ENCODE data around the gene GBF1.
"Not testable (repeated sequence)": the region's sequence is repeated elsewhere in the genome, so short reads cannot be mapped to it uniquely, and the experiment has no call there.

GBF1 gene

GRCh38 chr10:102230861-102231356 lies 14.4 kb upstream of the GBF1 start:
- DNase-seq (ENCODE audit: insufficient read length, low spot score) = no peak

GRCh38 chr10:102231357-102232318 lies 13.7 kb upstream of the GBF1 start:
- DNase-seq (ENCODE audit: insufficient read length, low spot score) (peak; percentile 67), FAIRE-seq (no peak)

More at GRCh38 chr10:102230861-102231356, 14.4 kb upstream of the GBF1 start:
- FAIRE-seq = no peak

- no peak for FAIRE-seq
- no peak for DNase-seq (ENCODE audit: insufficient read length, low spot score)
Observed at GRCh38 chr10:102233997-102234396, 11.3 kb upstream of the GBF1 start.

GRCh38 chr10:102234888-102235597 lies 10.3 kb upstream of the GBF1 start:
- DNase-seq (ENCODE audit: insufficient read length, low spot score) (no peak), FAIRE-seq (no peak)

- DNase-seq (ENCODE audit: insufficient read length, low spot score) (no peak), FAIRE-seq (no peak)
Observed at GRCh38 chr10:102235598-102235920, 9.8 kb upstream of the GBF1 start.

- DNase-seq (ENCODE audit: insufficient read length, low spot score) = no peak
- no peak for FAIRE-seq
Observed at GRCh38 chr10:102236006-102236405, 9.3 kb upstream of the GBF1 start.

GRCh38 chr10:102237711-102238252 lies 7.5 kb upstream of the GBF1 start:
- FAIRE-seq (no peak), DNase-seq (ENCODE audit: insufficient read length, low spot score) (no peak)

- FAIRE-seq (no peak), DNase-seq (ENCODE audit: insufficient read length, low spot score) (no peak)
Observed at GRCh38 chr10:102240467-102241031, 4.8 kb upstream of the GBF1 start.

- DNase-seq (ENCODE audit: insufficient read length, low spot score) (no peak), FAIRE-seq (no peak)
Observed at GRCh38 chr10:102241032-102241443, 4.3 kb upstream of the GBF1 start.

- DNase-seq (ENCODE audit: insufficient read length, low spot score) (peak; percentile 96), FAIRE-seq (peak; percentile 89)
Observed at GRCh38 chr10:102241444-102242117, 3.8 kb upstream of the GBF1 start, which contains the start of gene PITX3. TSS of gene PITX3 (minus strand) at chr10:102241512. CDS start at chr10:102232080, 9,432 bp downstream.

GRCh38 chr10:102242118-102242485 lies 3.2 kb upstream of the GBF1 start:
- FAIRE-seq = peak; percentile 44
- no peak for DNase-seq (ENCODE audit: insufficient read length, low spot score)

GRCh38 chr10:102243309-102243708 lies 2.0 kb upstream of the GBF1 start:
- no peak for DNase-seq (ENCODE audit: insufficient read length, low spot score)
- no peak for FAIRE-seq

GRCh38 chr10:102245932-102246251 lies 560 bp downstream of the GBF1 start:
- no peak for DNase-seq (ENCODE audit: insufficient read length, low spot score)
- no peak for FAIRE-seq

- FAIRE-seq (no peak), DNase-seq (ENCODE audit: insufficient read length, low spot score) (no peak)
Observed at GRCh38 chr10:102246261-102246660, 929 bp downstream of the GBF1 start.

GRCh38 chr10:102247734-102248133 lies 2.4 kb downstream of the GBF1 start:
- DNase-seq (ENCODE audit: insufficient read length, low spot score) = no peak
- no peak for FAIRE-seq

- not testable (repeated sequence) for FAIRE-seq; DNase-seq (ENCODE audit: insufficient read length, low spot score)
Observed at GRCh38 chr10:102252508-102252907, 7.2 kb downstream of the GBF1 start.

GRCh38 chr10:102254426-102254825 lies 9.1 kb downstream of the GBF1 start:
- DNase-seq (ENCODE audit: insufficient read length, low spot score) (no peak), FAIRE-seq (no peak)

- FAIRE-seq = no peak
- no peak for DNase-seq (ENCODE audit: insufficient read length, low spot score)
Observed at GRCh38 chr10:102255404-102255803, 10.1 kb downstream of the GBF1 start.

- no peak for FAIRE-seq
- no peak for DNase-seq (ENCODE audit: insufficient read length, low spot score)
Observed at GRCh38 chr10:102261196-102261595, 15.9 kb downstream of the GBF1 start.

GRCh38 chr10:102261842-102262241 lies 16.5 kb downstream of the GBF1 start:
- DNase-seq (ENCODE audit: insufficient read length, low spot score) = no peak
- FAIRE-seq = no peak

Data from GM19239 (cell line).